AG10803 (cell line): ENCODE measurements around the gene CCDC170.
"Not testable (repeated sequence)": the region's sequence is repeated elsewhere in the genome, so short reads cannot be mapped to it uniquely, and the experiment has no call there.

Experiments used
- DNase-seq: peaks from one replicate; pipeline ENCODE4 v3.0.0; 2010; ENCODE audit warnings: low read depth
- H3K4me3 ChIP-seq: 2 replicates; pipeline ENCODE4 v1.5.1; 2011; ENCODE audit warnings: mild to moderate bottlenecking, low read length, control low read depth
- CTCF ChIP-seq: conservative IDR thresholded peaks from 2 replicates; pipeline ENCODE4 v1.5.1; 2011; ENCODE audit warnings: mild to moderate bottlenecking, low read length, control low read depth, inconsistent platforms

CCDC170 gene

GRCh38 chr6:151506761-151507160 lies 12.9 kb downstream of the CCDC170 start:
- TF ChIP-seq CTCF = no peak
- no peak overlapping the region for H3K4me3 ChIP-seq
- DNase-seq = no peak

- no peak for TF ChIP-seq CTCF
- DNase-seq = no peak
- H3K4me3 ChIP-seq = no peak overlapping the region
Observed at GRCh38 chr6:151509048-151509447, 15.2 kb downstream of the CCDC170 start.

GRCh38 chr6:151512481-151512880 lies 18.7 kb downstream of the CCDC170 start:
- TF ChIP-seq CTCF = no peak
- H3K4me3 ChIP-seq = no peak overlapping the region
- no peak for DNase-seq

GRCh38 chr6:151514000-151514730 lies 20.3 kb downstream of the CCDC170 start:
- no peak overlapping the region for H3K4me3 ChIP-seq
- DNase-seq = no peak
- no peak for TF ChIP-seq CTCF

GRCh38 chr6:151518992-151519391 lies 25.2 kb downstream of the CCDC170 start:
- DNase-seq, H3K4me3 ChIP-seq: not testable (repeated sequence)

GRCh38 chr6:151523034-151523433 lies 29.2 kb downstream of the CCDC170 start:
- DNase-seq = no peak
- no peak for TF ChIP-seq CTCF
- no peak overlapping the region for H3K4me3 ChIP-seq

GRCh38 chr6:151524059-151524458 lies 30.2 kb downstream of the CCDC170 start:
- DNase-seq = no peak
- no peak overlapping the region for H3K4me3 ChIP-seq
- no peak for TF ChIP-seq CTCF
